ENCODE results near the gene AGT.
"Not testable (repeated sequence)": the region's sequence is repeated elsewhere in the genome, so short reads cannot be mapped to it uniquely, and the experiment has no call there.

The AGT gene

DNA sequence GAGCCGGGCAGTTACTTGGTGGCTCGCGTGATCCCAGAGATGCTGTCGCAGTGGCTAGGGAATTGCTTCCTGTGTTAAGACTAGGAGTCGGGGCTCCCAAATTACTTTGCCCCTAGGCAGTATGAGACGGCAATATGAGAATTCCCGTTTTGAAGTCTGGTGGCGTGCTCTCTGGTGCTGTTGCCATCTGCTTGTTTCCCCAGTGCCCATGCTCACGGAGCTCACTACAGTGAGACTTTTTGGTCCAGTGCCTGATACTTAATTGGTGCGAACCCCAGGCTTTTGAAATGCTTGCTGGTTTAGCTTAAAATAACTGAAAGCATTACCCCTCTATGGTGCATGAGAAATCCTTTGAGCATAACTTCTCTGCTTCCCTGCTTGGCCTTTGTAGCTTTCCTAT, 22.3 kb downstream of the AGT start:
- DNase-seq (ENCODE audit: low read depth in 2 of 2), result no peak

DNA sequence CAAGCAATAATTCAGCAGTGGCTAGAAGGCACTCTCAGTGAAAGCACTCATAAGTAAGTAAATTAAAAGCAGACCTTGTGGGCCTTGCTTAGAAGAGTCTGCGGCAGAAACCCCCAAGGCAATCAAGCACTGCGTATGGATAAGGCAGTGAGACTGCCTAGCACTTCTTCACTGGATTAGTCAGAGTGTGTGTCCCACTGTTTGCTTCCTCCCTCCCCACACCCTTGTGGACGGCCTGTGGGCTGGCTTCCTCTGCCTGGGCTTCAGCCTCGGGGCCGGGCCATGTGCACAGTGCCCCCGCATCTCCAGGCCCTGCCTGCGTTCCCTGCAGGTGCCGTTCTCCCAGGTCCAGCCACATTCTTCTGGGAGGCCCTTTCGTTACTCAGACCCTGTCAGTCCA, 23.8 kb downstream of the AGT start:
- peak; percentile 11 to 13 for DNase-seq (ENCODE audit: low read depth in 2 of 2)

DNA sequence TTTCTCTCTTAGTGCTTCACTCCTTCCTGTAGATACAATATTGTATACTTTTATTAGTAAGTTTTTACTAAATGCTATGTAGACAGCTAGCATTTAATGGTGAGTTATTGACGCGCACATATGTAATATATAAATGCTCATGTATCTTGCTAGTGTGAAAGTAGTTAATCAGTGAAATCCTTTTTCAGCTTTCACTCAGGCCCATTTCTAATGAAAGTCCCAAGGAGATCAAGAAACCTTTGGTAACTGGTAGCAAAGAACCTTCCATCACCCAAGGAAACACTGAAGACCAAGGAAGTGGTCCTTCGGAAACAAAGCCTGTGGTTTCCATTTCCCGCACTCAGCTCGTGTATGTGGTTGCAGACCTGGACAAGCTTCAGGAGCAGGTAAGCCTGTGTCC, 27.2 kb downstream of the AGT start:
- DNase-seq (ENCODE audit: low read depth in 2 of 2), result no peak

DNA sequence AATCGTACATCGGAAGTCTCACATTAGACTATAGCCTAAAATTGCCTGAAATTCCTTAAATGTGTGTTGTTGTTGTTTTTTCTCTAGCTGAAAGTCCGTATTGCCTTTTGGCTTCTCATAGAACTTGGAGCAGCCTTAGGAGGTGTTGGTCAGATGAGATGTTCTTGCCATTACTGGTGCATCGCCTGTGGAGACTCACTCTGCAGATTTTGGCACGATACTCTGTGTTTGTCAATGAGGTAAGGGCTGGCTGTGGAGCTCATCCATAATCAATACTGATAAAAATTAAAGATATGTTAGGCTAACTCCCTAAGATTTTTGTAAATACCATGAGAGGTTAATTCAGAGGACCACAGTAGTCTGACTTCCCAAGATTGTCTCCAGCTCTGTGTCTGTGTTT, 28.9 kb downstream of the AGT start:
- DNase-seq (ENCODE audit: low read depth in 2 of 2), result no peak

DNA sequence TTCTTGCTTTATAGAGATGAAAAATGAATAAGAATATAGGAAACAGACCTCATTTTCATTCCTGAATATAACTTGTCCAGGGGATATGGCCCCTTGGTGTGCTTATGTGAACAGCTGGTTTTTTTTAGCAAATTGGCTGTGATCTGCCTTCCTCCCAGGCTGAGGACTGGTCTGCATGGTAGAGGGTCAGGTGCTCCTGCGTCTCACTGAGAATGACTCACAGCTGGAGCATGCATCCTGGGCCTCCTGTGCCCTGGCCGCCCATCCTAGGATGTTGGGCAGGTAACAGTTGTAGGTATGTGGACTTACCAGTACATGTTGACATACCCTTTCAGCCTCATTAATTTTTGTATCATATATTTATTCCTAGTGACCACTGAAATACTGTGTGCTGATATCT, 29.8 kb downstream of the AGT start:
- DNase-seq (ENCODE audit: low read depth in 2 of 2), result no peak

DNA sequence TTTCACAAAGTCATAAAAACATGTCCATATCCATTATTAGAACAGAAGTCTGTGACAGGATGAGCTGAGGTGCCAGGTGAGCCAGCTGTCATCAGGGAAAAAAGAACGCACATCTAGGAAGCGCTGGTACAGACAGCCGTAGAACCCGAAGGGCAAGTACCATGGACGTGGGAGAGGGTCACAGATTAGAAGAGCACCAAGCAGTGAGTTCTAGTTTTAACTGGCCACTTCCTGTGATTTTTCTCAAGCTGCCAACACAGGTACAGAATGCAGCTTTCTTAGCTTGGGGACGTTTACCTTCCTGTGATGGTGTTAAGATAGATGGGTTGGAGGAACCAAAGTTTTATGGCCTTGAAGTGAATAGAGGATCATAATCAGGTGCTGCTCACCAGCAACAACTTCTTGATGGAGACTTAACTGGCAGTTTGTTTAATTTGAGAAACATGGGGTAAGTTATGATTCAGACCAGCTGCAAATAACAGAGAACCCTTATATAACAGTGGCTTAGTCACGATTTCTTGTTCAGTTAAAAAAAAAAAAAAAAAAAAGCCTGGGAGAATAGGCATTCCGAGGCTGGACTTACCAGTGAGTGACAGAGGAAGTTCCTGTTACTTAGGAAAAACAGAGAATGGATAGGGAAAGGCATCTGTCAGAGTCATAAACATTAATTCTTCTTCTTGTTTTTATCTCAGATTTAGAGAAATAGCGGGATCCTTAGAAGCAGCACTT, 30.9 kb downstream of the AGT start:
- DNase-seq (ENCODE audit: low read depth in 2 of 2), result peak; percentile 16 to 25

DNA sequence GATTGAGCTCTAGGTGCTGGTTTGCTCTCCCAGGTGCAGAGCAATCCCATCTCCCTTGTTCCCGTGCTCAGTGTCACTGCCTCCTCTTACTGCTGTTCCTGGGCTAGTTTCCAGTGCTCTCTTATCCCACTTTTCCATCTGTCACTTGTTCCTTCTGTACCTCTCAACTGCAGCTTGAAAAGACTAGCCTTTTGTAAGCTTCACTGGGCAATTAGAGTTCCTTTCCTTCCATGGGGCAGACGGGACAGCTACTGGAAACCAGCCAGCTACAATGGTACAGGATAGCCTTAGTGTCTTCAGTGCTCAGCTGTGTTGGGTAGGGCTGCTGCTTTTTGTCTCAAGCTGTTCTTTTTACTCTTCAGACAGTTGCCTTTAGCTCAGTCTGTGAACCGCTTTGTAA, 31.6 kb downstream of the AGT start:
- DNase-seq (ENCODE audit: low read depth in 2 of 2), result no peak

DNA sequence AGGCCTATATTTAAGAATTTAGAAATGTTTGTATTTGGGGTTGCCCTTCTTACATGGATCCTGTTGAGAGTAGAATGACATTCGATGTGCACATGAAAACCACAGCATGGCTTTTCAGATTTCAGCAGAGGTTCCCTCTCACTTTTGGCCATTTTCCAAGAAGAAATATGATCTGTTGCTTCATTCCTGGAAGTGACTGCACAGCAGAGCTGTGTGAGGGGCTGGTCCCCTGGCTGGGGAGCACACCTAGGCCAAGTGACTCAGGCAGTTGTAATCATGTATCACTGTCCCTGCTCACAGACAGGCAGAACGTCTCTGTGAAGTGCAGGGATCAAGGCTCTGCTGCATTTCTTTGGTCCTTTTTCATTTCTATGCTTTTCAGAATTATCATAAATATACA, 32.3 kb downstream of the AGT start:
- peak; percentile 54 to 55 for DNase-seq (ENCODE audit: low read depth in 2 of 2)

DNA sequence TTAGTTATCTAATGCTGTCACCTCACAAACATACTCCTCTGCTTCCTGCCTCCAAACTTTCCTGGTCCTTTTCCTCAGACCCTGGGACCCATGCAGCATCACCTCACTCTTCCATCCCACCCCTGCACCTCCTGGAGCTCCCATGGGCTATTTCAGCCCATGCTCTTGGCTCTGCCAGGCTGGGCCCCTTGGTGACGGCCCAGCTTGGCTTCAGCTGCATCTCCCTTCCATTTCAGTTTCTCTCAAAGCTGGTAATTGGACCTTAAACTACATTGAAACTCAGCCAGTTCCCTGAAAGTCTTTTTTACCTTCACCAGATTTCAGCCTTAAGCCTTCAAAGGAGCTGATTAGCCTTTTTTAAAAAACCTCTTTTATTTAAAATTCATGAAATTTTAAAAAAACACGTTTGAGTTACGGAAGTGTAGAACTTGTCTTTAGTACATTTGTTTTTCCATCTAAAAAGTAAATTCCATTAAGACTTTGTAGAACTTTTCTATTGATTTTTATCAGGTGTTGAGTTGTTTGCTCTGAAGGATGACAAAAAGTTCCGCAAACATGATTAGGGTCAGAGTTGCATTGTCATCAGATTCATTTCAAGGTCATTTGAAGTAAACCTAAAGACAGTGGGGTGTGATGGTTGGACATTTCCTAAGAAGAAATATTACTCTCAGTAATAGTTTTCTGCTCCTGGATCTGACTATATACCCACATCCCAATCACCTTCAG, 33.5 kb downstream of the AGT start:
- no peak for DNase-seq (ENCODE audit: low read depth in 2 of 2)

DNA sequence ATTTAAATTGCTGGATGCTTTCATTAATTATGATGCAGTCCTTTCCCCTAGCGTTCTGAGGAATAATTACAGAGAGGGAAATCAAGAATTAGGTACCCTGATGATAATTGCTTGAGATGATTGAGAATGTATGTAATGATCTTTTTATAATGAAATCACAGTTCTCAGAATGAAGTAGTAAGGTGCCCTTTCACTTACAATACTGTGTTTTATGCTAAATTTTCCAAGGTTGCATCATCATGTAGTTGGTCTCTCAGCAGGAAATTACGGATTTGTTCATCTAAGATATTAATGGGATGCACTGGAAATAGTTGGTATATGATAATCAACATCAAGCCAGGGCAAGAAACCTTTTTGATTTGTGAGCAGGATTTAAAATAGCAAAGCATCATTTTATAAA, 34.1 kb downstream of the AGT start:
- no peak for DNase-seq (ENCODE audit: low read depth in 2 of 2)

DNA sequence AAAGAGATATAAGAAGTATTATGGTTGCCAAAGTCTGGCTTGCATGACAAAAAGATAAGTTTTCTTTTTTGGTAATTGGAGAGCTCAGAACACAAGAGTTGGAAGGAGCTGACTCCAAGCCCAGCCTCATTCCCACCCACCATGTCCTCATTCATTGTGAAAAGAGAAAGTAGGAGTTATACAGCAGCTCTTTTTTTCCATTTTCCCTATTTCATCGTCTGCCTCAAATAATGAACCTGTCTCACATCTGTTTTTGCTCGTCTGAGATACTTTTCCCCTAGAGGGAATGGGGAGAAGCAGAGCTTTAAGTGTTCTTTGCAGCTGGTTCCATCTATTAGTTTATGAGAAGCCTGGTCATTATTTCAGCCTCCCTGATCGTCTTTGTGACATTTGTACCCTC, 34.7 kb downstream of the AGT start:
- DNase-seq (ENCODE audit: low read depth in 2 of 2), result no peak

DNA sequence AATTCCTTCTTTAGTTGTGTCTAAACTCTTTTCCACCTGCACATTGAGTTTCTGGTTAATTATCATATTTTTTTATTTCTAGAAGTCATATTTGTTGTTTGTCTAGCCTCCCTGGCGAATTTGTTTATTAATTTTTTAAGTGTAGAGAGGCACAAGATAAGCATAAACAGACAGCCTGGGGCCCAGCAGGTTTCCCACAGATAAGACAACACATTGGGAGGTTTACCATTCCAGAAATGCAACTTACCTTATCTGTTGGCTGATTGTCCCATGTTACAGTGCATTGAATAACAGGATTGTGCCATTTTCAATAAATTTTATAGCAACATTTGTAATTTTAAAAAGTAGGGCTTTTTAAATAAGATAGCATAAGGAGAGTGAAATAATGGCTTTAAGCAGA, 36.7 kb downstream of the AGT start:
- DNase-seq (ENCODE audit: low read depth in 2 of 2), result no peak

DNA sequence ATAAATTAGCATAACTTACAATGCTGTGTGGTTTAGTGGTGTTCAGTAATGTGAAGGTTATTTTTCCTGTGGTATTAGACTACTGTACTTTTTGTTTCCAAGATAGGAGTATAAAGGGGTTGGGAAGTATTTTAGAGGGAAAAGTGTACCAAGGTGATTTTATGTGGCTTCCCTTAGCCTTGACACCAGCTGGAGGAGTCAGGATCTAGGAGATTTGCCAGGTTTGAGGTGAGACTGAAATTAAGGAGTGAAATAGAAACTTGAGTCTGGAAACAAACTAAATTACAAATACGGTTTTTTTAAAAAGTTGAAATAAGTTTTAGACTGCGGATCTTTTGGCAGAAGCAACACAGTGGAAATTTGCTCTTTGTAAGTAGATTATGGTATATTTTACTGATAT, 39.3 kb downstream of the AGT start:
- no peak for DNase-seq (ENCODE audit: low read depth in 2 of 2)

DNA sequence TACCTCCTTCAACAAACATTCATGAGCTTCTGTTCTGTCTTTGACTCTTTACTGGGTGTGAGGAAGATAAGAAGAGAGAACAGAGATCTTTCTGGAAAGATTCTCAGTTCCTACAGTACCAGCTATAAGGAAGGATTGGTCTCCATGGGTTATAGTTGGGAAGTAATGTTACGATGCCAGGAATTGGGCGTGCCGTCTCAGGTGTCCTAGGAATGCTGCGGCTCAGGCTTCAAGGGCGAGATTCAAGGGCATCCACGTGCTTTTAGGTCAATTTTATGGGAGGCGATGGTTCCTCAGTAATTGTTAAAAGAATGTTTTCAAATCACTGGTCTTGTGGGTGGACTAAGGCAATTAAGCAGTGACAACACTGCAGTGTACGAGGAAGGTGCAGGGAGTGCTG, 44.4 kb downstream of the AGT start:
- DNase-seq (ENCODE audit: low read depth in 2 of 2), result no peak

DNA sequence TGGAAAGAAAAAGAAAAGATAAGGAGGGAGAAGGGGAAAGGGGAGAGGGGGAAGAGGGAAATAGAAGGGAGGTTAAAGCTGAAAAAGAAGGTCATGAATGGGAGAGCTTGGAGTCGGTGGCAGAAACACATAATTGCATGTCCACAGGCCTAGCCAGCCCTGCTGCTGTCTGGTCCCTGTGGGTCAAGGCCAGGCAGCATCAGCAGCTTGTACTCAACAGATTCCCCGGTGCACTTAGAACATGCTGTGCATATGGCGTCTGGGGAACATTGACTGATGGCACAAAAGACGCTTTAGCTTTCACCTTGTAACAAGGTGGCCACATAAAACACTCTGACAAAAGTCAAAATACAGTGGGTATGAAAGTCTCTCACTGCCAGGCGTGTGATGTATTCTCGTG, 45.7 kb downstream of the AGT start:
- no peak for DNase-seq (ENCODE audit: low read depth in 2 of 2)

DNA sequence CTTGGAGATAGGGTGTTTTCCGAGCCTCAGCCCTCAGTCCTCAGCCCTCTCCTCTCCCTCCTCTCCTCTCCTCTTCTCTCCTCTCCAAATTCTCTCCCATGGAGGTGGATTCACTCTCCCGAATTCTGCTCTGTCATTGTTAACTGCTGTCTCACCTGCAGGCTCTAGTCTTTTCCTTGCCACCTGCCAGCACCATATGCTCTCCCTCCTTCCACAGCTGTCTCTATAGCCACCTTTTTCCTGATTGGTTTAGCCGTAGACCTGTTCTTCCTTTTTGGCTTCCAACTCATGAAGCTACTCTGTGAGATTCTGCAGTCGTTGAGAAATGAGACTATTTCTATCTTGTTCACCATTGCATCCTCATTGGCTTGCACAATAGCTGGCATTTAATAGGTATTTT, 51.9 kb downstream of the AGT start:
- no peak for DNase-seq (ENCODE audit: low read depth in 2 of 2)

DNA sequence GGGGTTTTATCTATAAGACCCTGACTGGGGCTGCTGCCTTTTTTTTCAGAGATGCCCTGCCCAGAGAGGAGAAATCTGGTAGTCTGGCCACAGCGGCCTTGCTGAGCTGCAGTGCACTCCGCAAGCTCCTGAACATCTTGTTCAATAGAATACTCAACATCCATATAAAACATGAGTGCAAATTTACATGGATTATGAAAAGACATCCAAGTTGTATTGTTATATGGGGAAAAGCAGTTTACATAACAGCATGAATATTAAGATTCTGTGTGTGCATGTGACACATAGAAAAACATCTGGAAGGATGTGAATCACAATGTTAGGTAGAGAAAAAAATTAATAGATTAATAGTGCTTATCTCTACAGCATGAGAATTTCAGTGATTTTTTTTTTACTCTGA, 55.2 kb downstream of the AGT start:
- no peak for DNase-seq (ENCODE audit: low read depth in 2 of 2)

DNA sequence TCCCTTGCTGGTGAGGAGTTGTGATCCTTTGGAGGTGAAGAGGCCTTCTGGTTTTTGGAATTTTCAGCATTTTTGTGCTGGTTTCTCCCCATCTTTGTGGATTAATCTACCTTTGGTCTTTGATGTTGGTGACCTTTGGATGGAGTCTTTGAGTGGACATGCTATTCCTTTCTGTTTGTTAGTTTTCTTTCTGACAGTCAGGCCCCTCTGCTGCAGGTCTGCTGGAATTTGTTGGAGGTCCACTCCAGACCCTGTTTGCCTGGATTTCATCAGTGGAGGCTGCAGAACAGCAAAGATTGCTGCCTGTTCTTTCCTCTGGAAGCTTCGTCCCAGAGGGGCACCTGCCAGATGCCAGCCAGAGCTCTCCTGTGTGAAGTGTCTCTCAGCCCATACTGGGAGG, 55.8 kb downstream of the AGT start:
- not testable (repeated sequence) for DNase-seq (ENCODE audit: low read depth in 2 of 2)

DNA sequence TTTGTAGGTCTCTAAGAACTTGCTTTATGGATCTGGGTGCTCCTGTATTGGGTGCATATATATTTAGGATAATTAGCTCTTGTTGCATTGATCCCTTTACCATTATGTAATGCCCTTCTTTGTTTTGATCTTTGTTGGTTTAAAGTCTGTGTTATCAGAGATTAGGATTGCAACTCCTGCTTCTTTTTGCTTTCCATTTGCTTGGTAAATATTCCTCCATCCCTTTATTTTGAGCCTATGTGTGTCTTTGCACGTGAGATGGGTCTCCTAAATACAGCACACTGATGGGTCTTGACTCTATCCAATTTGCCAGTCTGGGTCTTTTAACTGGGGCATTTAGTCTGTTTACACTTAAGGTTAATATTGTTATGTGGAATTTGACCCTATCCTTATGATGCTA, 57.2 kb downstream of the AGT start:
- DNase-seq (ENCODE audit: low read depth in 2 of 2), result not testable (repeated sequence)

All from fibroblast of skin of left biceps (primary cell).